Activated effector memory CD4-positive, alpha-beta T cell treated with anti-CD3 and anti-CD28 coated beads, Interleukin-2, amount 50 U/mL, for 16 hours (primary cell): ENCODE data around the gene SHLD1.

Experiments
- DNase-seq: peaks from one replicate; pipeline ENCODE4 v3.0.0-alpha.2; 2020

Gene SHLD1

GRCh38 chr20:5862703-5863039, 112.5 kb downstream of the SHLD1 start:
- DNase-seq = no peak

- no peak for DNase-seq
Observed at GRCh38 chr20:5863040-5863833, 113.0 kb downstream of the SHLD1 start.

DNA sequence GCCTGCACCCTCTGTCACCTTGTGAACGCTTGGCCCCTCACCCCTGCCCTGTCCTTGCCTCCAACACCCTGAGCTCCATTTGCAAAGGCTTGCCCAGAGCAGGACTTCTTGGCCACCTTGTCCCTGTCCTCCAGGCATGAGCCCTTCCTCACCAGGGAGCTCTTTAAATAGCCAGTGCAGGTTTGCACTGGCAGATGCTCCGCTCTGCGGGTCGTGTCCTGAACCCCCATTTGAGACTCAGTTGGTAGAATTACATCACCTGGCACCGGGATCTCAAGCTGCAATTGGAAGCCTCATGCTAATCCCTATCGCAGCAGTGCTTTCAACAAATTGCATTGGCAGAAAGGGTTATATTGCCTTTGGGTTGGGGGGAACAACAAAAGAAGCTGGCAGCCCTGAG, 114.2 kb downstream of the SHLD1 start:
- no peak for DNase-seq

DNA sequence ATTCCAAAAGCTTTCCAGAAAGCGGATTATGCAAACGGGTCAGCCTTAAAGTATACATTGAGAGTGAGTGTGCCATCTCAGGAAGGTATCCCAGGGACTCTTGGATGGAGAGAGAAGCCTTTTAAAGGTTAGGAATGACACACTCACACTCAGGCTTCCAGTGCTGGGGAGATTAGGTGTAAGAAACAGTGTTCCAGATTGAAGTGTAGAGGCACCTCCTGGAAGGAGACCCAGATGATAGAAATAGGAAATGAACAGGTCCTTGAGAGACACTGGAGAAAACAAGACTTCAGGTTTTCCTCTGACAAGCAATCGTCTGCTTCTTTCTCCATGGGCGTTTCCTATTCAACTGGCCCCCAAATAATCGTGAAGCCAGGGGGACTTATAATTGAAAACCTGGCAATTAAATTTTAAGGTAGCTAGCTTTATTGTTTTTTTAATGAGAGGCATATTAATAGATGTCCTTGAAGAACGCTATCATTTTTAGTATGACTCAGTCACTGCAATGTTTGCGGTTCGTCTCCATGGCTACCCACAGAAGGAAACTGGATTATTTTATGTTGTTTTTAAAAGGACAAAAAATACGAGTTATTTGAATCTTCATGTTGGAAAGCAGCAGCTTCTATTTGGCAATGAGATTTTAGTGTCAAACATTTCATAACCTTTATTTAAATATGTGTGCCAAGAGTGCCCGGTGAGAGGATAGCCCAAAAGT, 114.8 kb downstream of the SHLD1 start:
- DNase-seq = peak; percentile 69

DNA sequence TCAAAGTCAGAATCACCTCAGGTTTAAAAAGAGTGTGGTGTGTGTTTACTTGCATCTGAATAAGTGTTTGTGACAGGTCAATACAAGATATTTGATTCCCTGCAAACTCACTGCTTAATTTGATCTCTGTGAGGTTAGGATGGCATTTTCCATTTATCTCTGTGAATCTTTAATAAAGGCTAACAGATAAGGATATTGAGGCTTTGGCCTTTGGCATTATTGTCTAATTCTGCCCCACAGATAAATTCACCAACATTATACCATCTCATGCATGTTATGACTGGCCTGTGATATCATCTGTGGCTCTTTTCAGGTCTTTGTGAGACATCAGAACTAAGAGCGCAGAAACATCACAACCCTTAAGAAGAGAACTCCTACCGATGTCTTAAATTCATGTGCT, 115.4 kb downstream of the SHLD1 start:
- no peak for DNase-seq

- no peak for DNase-seq
Observed at GRCh38 chr20:5870568-5870981, 120.4 kb downstream of the SHLD1 start.

DNA sequence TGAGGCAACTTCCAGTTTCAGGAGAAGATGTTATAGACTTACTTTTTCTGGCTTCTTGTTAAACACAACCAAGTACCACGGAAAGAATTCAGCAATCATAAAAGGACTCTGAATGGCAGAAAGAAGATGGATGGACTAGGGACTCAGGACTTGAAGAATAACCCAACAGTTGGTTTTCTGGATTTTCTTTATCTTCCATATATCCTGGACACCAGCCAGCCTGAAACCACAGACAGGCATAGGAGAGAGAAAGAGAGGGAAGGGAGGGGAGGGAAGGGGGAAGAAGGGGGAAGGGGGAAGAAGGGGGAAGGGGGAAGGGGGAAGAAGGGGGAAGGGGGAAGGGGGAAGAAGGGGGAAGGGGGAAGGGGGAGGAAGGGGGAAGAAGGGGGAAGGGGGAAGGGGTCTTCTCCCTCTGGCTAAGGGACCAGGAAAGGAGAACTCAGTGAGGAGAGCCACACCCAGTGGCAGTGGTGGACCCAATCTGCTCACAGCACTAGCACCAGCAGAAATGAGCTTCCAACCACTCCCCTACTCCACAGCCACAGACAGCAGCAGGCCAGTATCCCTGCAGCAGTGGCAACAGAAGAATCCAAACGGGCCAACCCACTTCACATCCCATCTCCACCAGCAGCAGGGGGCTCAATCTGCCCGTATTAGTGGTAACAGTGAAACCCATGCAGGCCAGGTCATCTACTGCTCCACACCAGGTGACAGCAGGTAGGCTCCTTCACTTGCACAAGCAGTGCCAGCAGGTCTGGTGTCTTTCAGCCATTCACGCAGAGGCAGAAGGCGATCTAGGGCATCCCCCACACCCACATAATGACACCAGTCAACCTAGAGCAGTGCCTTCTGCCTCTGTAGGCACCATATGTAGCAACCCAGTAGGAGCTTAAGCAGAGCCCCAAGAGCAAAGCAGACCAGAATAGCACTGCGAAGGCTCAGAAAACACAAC, 121.5 kb downstream of the SHLD1 start:
- no peak for DNase-seq

- DNase-seq = no peak
Observed at GRCh38 chr20:5877128-5877527, 126.9 kb downstream of the SHLD1 start.

GRCh38 chr20:5880326-5880725, 130.1 kb downstream of the SHLD1 start:
- no peak for DNase-seq

- no peak for DNase-seq
Observed at GRCh38 chr20:5881703-5882102, 131.5 kb downstream of the SHLD1 start.

GRCh38 chr20:5882166-5882565, 132.0 kb downstream of the SHLD1 start:
- no peak for DNase-seq

DNA sequence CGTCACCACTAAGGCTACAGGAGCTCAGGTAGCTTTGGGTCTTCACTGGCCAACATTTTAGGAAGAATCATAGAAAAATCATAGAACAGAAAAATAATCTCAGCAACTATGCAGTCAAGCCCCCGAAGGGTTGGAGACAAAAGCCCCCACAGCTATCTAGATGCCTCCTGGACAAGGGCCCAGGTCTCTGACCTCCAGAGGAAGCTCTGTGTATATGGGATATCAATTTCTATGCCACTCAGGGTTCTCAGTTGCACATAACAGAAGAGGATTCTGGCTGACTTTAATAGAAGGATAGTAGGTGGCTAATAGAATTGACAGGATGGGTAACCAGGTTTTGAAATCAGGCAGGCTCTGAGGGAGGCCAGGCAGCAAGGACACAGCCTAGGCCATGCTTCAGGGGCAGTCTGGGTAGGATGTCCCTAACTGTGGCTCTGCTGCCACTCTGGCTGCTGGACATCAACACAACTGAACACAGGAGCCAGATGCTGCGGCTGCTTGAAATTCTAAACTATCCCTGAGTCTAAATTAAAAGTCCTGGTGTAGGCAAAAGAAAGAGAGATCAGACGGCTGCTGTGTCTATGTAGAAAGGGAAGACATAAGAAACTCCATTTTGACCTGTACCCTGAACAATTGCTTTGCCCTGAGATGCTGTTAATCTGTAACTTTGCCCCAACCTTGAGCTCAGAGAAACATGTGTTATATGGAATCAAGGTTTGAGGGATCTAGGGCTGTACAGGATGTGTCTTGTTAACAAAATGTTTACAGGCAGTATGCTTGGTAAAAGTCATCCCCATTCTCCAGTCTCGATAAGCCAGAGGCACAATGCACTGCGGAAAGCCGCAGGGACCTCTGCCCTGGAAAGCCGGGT, 134.5 kb downstream of the SHLD1 start:
- DNase-seq = no peak

GRCh38 chr20:5885866-5886265, 135.7 kb downstream of the SHLD1 start:
- no peak for DNase-seq

DNA sequence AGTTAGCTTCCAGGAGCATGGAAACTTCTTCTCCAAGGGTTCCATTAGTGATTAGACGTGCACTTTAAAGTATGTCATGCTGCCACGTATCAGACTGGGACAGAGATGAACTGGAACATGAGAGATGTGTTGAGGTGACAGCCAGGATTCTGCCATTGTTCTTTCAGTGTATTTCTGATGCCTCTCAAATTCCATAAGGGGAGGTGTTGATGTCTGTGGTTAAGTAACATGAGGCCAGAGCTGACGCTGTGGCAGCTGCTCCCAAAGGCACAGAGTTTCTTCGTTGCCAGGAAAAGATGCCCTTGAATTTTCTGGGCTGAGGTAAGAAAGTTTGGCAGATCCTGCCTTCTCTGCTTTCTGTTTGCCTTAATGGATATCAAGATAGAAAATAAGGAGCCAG, 136.6 kb downstream of the SHLD1 start:
- DNase-seq = no peak

GRCh38 chr20:5887386-5887785, 137.2 kb downstream of the SHLD1 start:
- DNase-seq = no peak

- no peak for DNase-seq
Observed at GRCh38 chr20:5888041-5888440, 137.8 kb downstream of the SHLD1 start.

- DNase-seq = no peak
Observed at GRCh38 chr20:5890773-5891441, 140.7 kb downstream of the SHLD1 start.

DNA sequence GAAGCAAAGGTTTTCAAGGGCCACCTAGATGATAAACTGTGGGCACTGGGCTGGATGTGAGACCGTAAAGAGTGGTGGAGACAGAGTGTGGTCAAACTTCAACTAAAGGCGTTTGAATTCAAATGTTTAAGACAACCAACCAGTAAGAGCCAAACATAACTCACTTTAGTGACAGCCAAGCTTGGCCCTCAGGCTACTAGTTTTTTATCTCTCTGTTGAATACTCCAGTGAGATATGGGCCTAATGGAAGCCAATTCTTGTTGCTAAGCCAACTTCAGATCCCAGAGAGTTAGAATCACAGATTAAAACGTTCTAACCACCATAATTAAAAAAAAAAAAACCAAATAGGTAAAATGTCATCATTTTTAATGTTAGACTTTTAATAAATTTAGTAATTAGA, 142.9 kb downstream of the SHLD1 start:
- no peak for DNase-seq

GRCh38 chr20:5893621-5894020, 143.4 kb downstream of the SHLD1 start:
- DNase-seq = no peak

DNA sequence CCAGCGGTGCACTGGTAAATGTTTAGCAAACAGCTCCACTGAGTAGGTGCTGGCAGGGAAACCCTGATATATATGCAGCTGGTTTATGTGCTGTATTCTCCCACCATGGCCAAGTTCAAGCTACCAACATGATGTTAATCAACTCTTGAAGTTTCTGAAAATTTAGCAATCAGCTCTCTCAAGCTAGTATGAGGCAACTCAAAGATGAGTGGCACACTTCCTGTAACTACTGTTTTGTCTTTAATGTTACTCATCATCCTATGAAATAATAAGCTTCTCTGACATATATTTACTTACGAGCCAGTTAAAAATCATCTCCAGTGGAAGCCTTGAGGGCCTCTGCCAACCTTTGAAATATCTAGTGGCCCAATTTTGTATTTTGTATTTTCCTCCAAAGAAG, 145.4 kb downstream of the SHLD1 start:
- DNase-seq = no peak

GRCh38 chr20:5899444-5899843, 149.2 kb downstream of the SHLD1 start:
- DNase-seq = no peak

- DNase-seq = no peak
Observed at GRCh38 chr20:5900908-5901307, 150.7 kb downstream of the SHLD1 start.
